D721Med (cell line): Measurements from ENCODE around the gene CHI3L1.
"Not testable (repeated sequence)": the region's sequence is repeated elsewhere in the genome, so short reads cannot be mapped to it uniquely, and the experiment has no call there.

Source experiments
- DNase-seq: peaks from one replicate; pipeline ENCODE4 v3.0.0; 2011; ENCODE audit warnings: low spot score; ENCODE audit not compliant: insufficient read length
- FAIRE-seq: peaks from 2 replicates; lab custom pipeline; 2011; peaks lifted over from hg19 to GRCh38; lab: Jason Lieb, UNC
- CTCF ChIP-seq: IDR thresholded peaks from 2 replicates; pipeline ENCODE4 v1.5.1; 2012; ENCODE audit warnings: mild to moderate bottlenecking, control low read depth; ENCODE audit not compliant: insufficient read depth; ENCODE audit errors: missing control alignments

CHI3L1 gene

GRCh38 chr1:203186446-203187303, at the start of gene CHI3L1:
TSS of gene CHI3L1 (minus strand) at chr1:203186704. CDS start at chr1:203186623, 81 bp downstream.
- DNase-seq (no peak), FAIRE-seq (no peak)
- TF ChIP-seq CTCF: no peak

GRCh38 chr1:203234901-203235300, 48.4 kb upstream of the CHI3L1 start:
- FAIRE-seq, DNase-seq: not testable (repeated sequence)

DNA sequence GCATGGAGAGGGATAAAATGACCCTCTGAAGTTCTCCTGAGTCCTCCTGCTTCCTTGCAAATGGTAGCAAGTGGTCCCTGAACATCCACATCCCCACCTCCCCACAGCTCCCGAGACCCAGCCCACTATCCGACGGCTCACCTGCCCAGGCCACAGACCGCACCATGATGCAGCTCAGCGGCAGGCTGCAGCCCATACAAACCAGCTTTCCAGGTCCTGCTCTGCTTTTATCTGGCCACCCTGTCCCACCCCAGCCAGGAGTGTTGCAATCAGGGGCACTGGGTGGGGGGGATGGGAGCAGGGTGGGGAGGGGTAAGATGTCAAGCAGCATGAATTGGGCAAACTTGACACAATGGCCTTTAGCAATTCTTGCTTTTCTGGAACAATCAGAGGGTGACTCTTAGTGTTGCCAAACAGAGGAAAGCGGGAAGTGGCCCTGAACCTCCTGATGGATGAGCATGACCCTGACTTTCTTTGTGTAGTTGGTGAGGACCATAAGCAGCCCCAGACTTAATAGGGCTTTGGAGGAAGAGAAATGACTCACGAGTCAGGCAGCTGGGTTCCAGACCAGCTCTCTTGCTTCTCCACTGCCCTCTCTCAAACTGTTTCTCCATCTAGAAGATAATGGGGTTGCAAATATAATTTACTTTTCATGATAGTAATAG, 43.1 kb upstream of the CHI3L1 start, which contains the start of gene CHIT1:
Gene CHIT1, minus strand, starts transcription at position 203 of the 665 bp plus-strand sequence. Its CDS starts 37 bp downstream, at position 166.
- DNase-seq (no peak), FAIRE-seq (no peak)
- TF ChIP-seq CTCF: no peak

- DNase-seq (no peak), FAIRE-seq (no peak)
- TF ChIP-seq CTCF: no peak
Measured at GRCh38 chr1:203228670-203229069, 42.2 kb upstream of the CHI3L1 start.

- FAIRE-seq (no peak), DNase-seq (no peak)
- TF ChIP-seq CTCF: no peak
Measured at GRCh38 chr1:203227371-203228083, 41.0 kb upstream of the CHI3L1 start.

GRCh38 chr1:203225071-203225470, 38.6 kb upstream of the CHI3L1 start:
- no peak for TF ChIP-seq CTCF
- DNase-seq: no peak
- no peak for FAIRE-seq

- no peak for DNase-seq
- no peak for FAIRE-seq
- TF ChIP-seq CTCF: no peak
Measured at GRCh38 chr1:203223012-203223775, 36.7 kb upstream of the CHI3L1 start.
